Smooth muscle cell (in vitro differentiated cells): ENCODE results near the gene ARIH1. TPM values are rescaled to one million over a fixed set of nuclear protein-coding genes. Genes with fewer than 3 reads are reported as not detected.

ENCODE experiments used
- DNase-seq: peaks from one replicate; lab custom pipeline; 2025; ENCODE audit not compliant: unreplicated experiment; lab: John Stamatoyannopoulos, UW
- H2AFZ ChIP-seq: fragments of 200-600 bp; sonication (generic); 2 replicates; pipeline ENCODE4 v1.6.0; 2016; ENCODE audit warnings: antibody characterized with exemption, low read depth, mild to moderate bottlenecking
- H3F3A ChIP-seq: fragments of 200-600 bp; sonication (generic); 2 replicates; pipeline ENCODE4 v1.6.0; 2017; ENCODE audit warnings: antibody characterized with exemption, low read depth
- H3K27ac ChIP-seq: fragments of 200-600 bp; sonication (generic); 2 replicates; pipeline ENCODE4 v1.5.1; 2016; ENCODE audit warnings: low read depth, mild to moderate bottlenecking
- H3K27me3 ChIP-seq: fragments of 200-600 bp; sonication (generic); 2 replicates; pipeline ENCODE4 v1.6.1; 2016; ENCODE audit warnings: low read depth, mild to moderate bottlenecking
- H3K36me3 ChIP-seq: fragments of 200-600 bp; sonication (generic); 2 replicates; pipeline ENCODE4 v1.5.1; 2016; ENCODE audit warnings: low read depth
- H3K4me1 ChIP-seq: fragments of 200-600 bp; sonication (generic); 2 replicates; pipeline ENCODE4 v1.5.1; 2016; ENCODE audit warnings: low read depth
- H3K4me2 ChIP-seq: fragments of 200-600 bp; sonication (generic); 2 replicates; pipeline ENCODE4 v1.6.0; 2016; ENCODE audit warnings: mild to moderate bottlenecking
- H3K4me3 ChIP-seq: fragments of 200-600 bp; sonication (generic); 2 replicates; pipeline ENCODE4 v1.5.1; 2016; ENCODE audit warnings: mild to moderate bottlenecking
- H3K79me2 ChIP-seq: fragments of 200-600 bp; sonication (generic); 2 replicates; pipeline ENCODE4 v1.6.0; 2016; ENCODE audit warnings: low read depth, mild to moderate bottlenecking
- H3K9ac ChIP-seq: fragments of 200-600 bp; sonication (generic); 2 replicates; pipeline ENCODE4 v1.6.0; 2016; ENCODE audit warnings: low read depth
- H3K9me3 ChIP-seq: fragments of 200-600 bp; sonication (generic); replicated peaks from 2 replicates; pipeline ENCODE4 v1.5.1; 2016; ENCODE audit warnings: low read depth
- H4K20me1 ChIP-seq: fragments of 200-600 bp; sonication (generic); 2 replicates; pipeline ENCODE4 v1.6.0; 2016; ENCODE audit warnings: low read depth
- CTCF ChIP-seq: fragments of 200-600 bp; sonication (generic); IDR thresholded peaks from 2 replicates; pipeline ENCODE4 v1.5.1; 2017; ENCODE audit warnings: borderline replicate concordance, mild to moderate bottlenecking, antibody characterized with exemption; ENCODE audit not compliant: insufficient read depth, poor library complexity, severe bottlenecking
- WGBS: methylation state at CpG from one replicate; pipeline ENCODE4 v1.1.7; 2016; ENCODE audit warnings: low lambda C conversion rate; 5-methylcytosine and 5-hydroxymethylcytosine counted together
- polyA plus RNA-seq: library from polyadenylated mRNA; unstranded; fragments of >200 nt; fragmentation: Nextera tagmentation; extraction: Ambion mirVana; gene quantifications from 2 replicates; pipeline ENCODE4 v1.2.1, GENCODE V29; 2016
- total RNA-seq: library from RNA; depleted of rRNA; stranded (reverse); fragments of >200 nt; gene quantifications from 2 replicates; pipeline ENCODE4 v1.2.3, GENCODE V29; 2014

The ARIH1 gene
- total and polyA plus RNA-seq, 2 experiments from 2014 or later: 54.3 to 96.3 TPM

DNA sequence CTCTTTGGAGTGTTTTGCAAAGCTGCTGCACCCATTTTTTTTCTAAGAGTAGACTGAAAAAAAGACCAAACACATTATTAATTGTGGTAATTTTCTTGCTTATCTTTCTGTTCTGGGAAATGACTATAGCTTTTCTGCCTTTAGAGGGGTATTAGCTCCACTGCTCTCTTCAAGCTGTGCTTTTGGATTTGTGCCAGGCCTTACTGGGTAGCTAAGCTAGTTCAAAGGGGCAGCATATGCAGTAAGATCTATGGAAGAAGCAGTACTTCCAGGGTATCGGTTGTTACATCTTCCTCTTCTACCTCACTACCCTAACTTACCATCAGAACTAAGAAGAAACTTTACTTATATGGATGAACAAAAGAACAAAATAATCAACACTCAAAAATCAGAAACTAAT is 28.7 kb upstream of the ARIH1 start:
- Histone ChIP-seq H2AFZ (no peak overlapping the region), H3K4me1 (no peaks in the 10 kb centered on the region), H3K36me3 (no peaks in the 10 kb centered on the region), H3K4me3 (no peak overlapping the region), H3K27me3 (no peaks in the 10 kb centered on the region), H3K9me3 (no peaks in the 10 kb centered on the region), H3K4me2 (no peak overlapping the region), H4K20me1 (no peaks in the 10 kb centered on the region), H3K9ac (no peak overlapping the region), H3F3A (no peaks in the 10 kb centered on the region), H3K79me2 (no peaks in the 10 kb centered on the region), H3K27ac (no peak overlapping the region)
- TF ChIP-seq CTCF: no peak
- DNase-seq: no peak
- 94% methylated on average over 1 of the region's 1 CpG for WGBS

DNA sequence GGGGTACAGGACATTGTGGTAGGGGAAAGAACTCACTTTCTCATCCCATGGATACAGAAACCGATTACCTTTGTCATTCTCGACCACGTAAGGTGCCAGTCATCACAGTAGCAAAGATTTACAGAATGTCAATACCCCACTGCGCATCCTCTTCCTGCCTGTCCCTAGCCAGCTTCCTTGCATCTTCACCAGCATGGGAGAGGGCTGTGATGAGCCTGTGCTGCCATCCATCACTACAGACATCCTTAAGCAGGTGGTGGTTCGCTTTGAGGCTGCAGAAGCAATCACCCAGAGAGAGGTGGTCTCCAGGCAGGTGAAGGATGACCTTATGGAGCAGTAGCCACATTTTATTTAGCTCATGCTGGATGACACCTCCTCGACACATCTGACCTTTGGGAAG is 23.3 kb upstream of the ARIH1 start:
- 82% methylated on average over 6 of the region's 6 CpGs for WGBS
- Histone ChIP-seq H3K4me2 (no peak overlapping the region), H3K27ac (no peak overlapping the region), H3K9me3 (no peaks in the 10 kb centered on the region), H3K36me3 (no peaks in the 10 kb centered on the region), H3K4me3 (no peak overlapping the region), H3K4me1 (no peaks in the 10 kb centered on the region), H3K79me2 (no peaks in the 10 kb centered on the region), H4K20me1 (no peaks in the 10 kb centered on the region), H3K9ac (no peak overlapping the region), H2AFZ (no peak overlapping the region), H3K27me3 (peaks cover 13% of the 10 kb centered on the region), H3F3A (no peaks in the 10 kb centered on the region)
- no peak for TF ChIP-seq CTCF
- DNase-seq: no peak

GRCh38 chr15:72451224-72451623 is 22.9 kb upstream of the ARIH1 start:
- no peak for TF ChIP-seq CTCF
- H3K4me2 ChIP-seq: no peak overlapping the region
- H3K4me1 ChIP-seq: no peaks in the 10 kb centered on the region
- H3K9me3 ChIP-seq: no peaks in the 10 kb centered on the region
- no peaks in the 10 kb centered on the region for H3K79me2 ChIP-seq
- DNase-seq: no peak
- no peaks in the 10 kb centered on the region for H4K20me1 ChIP-seq
- 89% methylated on average over 9 of the region's 9 CpGs for WGBS
- H3K4me3 ChIP-seq: no peak overlapping the region
- H3F3A ChIP-seq: no peaks in the 10 kb centered on the region
- H3K36me3 ChIP-seq: no peaks in the 10 kb centered on the region
- no peak overlapping the region for H3K9ac ChIP-seq
- no peak overlapping the region for H3K27ac ChIP-seq
- no peak overlapping the region for H2AFZ ChIP-seq
- peaks cover 13% of the 10 kb centered on the region for H3K27me3 ChIP-seq

DNA sequence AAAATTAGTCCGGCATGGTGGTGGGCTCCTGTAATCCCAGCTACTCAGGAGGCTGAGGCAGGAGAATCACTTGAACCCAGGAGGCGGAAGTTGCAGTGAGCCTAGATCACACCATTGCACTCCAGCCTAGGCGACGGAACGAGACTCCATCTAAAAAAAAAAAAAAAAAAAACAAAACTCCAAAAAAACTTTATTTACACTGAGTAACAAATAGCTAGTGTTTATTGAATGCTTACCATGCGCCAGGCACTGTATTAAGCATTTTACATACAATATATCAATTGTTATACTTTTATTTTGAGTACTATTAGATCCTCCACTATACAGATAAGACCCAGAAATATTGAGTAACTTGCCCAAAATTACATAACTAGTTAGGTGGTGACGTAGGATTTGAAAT is 17.4 kb upstream of the ARIH1 start:
- WGBS: 96% methylated on average over 7 of the region's 7 CpGs
- no peak overlapping the region for H3K4me3 ChIP-seq
- H3F3A ChIP-seq: no peaks in the 10 kb centered on the region
- H3K36me3 ChIP-seq: no peaks in the 10 kb centered on the region
- no peaks in the 10 kb centered on the region for H3K4me1 ChIP-seq
- no peak overlapping the region for H3K4me2 ChIP-seq
- TF ChIP-seq CTCF: no peak
- H3K27ac ChIP-seq: no peak overlapping the region
- DNase-seq: no peak
- no peaks in the 10 kb centered on the region for H3K79me2 ChIP-seq
- H4K20me1 ChIP-seq: no peaks in the 10 kb centered on the region
- H2AFZ ChIP-seq: no peak overlapping the region
- no peaks in the 10 kb centered on the region for H3K9me3 ChIP-seq
- H3K27me3 ChIP-seq: peaks cover 13% of the 10 kb centered on the region
- no peak overlapping the region for H3K9ac ChIP-seq
